Mesothelial cell of epicardium (in vitro differentiated cells): ENCODE data around the gene GPC3. TPM values are rescaled to one million over a fixed set of nuclear protein-coding genes. Genes with fewer than 3 reads are reported as not detected.

Experiments used
- DNase-seq, 2 experiments: peaks; one replicate each; pipeline ENCODE4 v3.0.0; 2021; ENCODE audit warnings: low spot score in 2 of 2; ENCODE audit not compliant: unreplicated experiment in 2 of 2
- H3K27ac Mint-ChIP-seq: 2 replicates; pipeline ENCODE4 v1.8.0; 2021; ENCODE audit warnings: mixed read lengths
- H3K27me3 Mint-ChIP-seq: 2 replicates; pipeline ENCODE4 v1.8.0; 2021; ENCODE audit warnings: low read depth, mixed read lengths
- H3K36me3 Mint-ChIP-seq: 2 replicates; pipeline ENCODE4 v1.8.0; 2021; ENCODE audit warnings: mixed read lengths
- H3K4me1 Mint-ChIP-seq: 2 replicates; pipeline ENCODE4 v1.8.0; 2021; ENCODE audit warnings: mixed read lengths
- H3K4me3 Mint-ChIP-seq: 2 replicates; pipeline ENCODE4 v1.8.0; 2021; ENCODE audit warnings: mild to moderate bottlenecking, moderate library complexity, mixed read lengths
- H3K9me3 Mint-ChIP-seq: 2 replicates; pipeline ENCODE4 v1.8.0; 2021; ENCODE audit warnings: mixed read lengths
- CTCF ChIP-seq: fragments of 200-600 bp; sonication (generic); IDR thresholded peaks from one replicate; pipeline ENCODE4 v1.5.0; 2021; ENCODE audit warnings: antibody characterized with exemption; ENCODE audit not compliant: unreplicated experiment
- total RNA-seq: library from RNA; stranded (reverse); gene quantifications from 3 replicates; pipeline ENCODE4 v1.2.1, GENCODE V29; 2021

GPC3 gene
- total RNA-seq, 1 donor from 2014 or later, result 864 TPM

DNA sequence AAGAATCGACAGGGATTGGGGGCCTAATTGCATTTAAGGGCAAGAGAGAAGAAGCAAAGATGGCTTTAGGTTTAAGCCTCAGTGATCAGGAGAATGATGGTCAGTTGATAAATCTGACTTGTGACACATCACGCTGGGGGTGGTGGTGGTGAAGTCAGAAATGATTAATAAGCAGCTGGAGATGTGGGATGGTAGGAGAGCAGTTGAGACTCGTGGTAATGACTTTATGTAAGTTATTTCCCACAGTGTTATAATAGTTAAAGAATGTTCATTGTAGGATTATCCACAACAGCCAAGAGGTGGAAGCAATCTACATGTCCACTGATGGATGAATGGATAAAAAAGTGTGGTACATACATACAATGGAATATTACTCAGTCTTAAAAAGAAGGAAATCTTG, 391.2 kb downstream of the GPC3 start:
- Mint-ChIP-seq H3K9me3 (peaks cover 7% of the 10 kb centered on the region), H3K4me1 (peaks cover 6% of the 10 kb centered on the region), H3K27ac (no peak overlapping the region), H3K27me3 (no peaks in the 10 kb centered on the region), H3K36me3 (peaks cover 59% of the 10 kb centered on the region), H3K4me3 (no peak overlapping the region)
- DNase-seq, result no peak
- TF ChIP-seq CTCF, result no peak

GRCh38 chrX:133593531-133593930, 391.9 kb downstream of the GPC3 start:
- peak overlapping the region; percentile 45 for H3K27ac Mint-ChIP-seq
- DNase-seq, result no peak
- H3K9me3 Mint-ChIP-seq, result peaks cover 7% of the 10 kb centered on the region
- H3K27me3 Mint-ChIP-seq, result no peaks in the 10 kb centered on the region
- peaks cover 62% of the 10 kb centered on the region for H3K36me3 Mint-ChIP-seq
- H3K4me3 Mint-ChIP-seq, result no peak overlapping the region
- no peak for TF ChIP-seq CTCF
- peaks cover under 1% of the 10 kb centered on the region for H3K4me1 Mint-ChIP-seq

DNA sequence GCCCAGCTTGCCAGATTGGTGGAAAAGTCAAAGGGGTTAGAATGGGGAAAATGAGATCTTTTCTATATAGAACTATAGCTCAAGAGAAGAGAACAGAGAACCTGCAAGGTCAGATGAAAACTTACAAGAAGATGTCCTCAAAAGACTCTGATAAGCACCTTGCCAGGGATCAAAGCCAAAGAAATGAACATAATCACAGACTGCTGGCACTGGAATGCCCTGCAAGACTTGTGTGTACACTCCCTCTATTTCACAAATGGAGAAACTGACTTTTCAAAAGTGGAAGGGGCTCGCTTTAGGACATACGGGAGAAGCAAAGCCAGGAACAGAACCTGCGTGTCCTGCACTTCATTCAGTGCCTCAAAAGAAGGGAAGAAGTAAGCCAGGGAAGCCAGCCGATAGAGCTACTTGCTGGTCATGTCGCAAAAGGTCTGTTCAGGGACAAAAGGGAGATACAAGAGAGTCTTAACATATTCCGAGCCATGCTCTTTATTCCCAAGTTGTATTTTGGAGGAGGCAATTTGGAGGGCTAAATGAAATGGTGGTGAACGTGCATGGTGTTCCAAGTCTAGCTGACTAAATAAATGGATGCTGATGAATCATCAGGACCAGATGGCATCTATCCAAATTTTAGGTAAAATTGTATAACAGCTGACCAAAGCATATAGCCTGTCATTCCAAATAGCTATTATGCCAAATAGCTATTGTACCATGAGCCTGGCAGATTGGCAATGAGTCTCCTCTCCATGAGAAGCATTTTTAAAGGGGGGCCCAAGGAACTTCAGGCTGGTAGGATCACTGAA, 394.5 kb downstream of the GPC3 start:
- Mint-ChIP-seq H3K9me3 (peaks cover 7% of the 10 kb centered on the region), H3K27me3 (no peaks in the 10 kb centered on the region), H3K4me3 (no peak overlapping the region), H3K4me1 (peaks cover 8% of the 10 kb centered on the region), H3K36me3 (peaks cover 49% of the 10 kb centered on the region), H3K27ac (no peak overlapping the region)
- TF ChIP-seq CTCF, result no peak
- no peak for DNase-seq

DNA sequence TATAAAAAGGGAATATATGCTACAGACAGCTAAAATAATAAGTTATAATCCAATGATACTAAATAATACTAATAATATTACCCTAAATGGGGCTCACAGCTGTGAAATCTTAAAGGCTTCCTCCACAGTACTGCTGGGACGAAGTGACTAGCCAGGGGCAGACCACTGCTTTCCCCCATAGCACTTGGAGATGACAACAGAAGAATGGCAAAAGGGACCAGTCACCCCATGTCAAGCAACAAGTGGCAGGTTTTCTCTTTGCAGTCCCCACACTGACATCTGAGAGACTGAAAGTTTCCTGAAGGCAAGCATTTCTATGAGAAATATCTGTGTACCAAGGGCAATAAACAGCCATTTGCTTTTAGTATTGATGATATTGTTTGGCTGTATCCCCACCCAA, 396.6 kb downstream of the GPC3 start:
- H3K4me1 Mint-ChIP-seq, result peaks cover 8% of the 10 kb centered on the region
- H3K4me3 Mint-ChIP-seq, result no peak overlapping the region
- no peaks in the 10 kb centered on the region for H3K9me3 Mint-ChIP-seq
- no peak for TF ChIP-seq CTCF
- H3K36me3 Mint-ChIP-seq, result peaks cover 31% of the 10 kb centered on the region
- no peak for DNase-seq
- H3K27me3 Mint-ChIP-seq, result no peaks in the 10 kb centered on the region
- H3K27ac Mint-ChIP-seq, result no peak overlapping the region

GRCh38 chrX:133587818-133588217, 397.6 kb downstream of the GPC3 start:
- TF ChIP-seq CTCF, result no peak
- Mint-ChIP-seq H3K27me3 (no peaks in the 10 kb centered on the region), H3K9me3 (no peaks in the 10 kb centered on the region), H3K4me1 (peaks cover 9% of the 10 kb centered on the region), H3K27ac (no peak overlapping the region), H3K4me3 (no peak overlapping the region), H3K36me3 (peaks cover 26% of the 10 kb centered on the region)
- DNase-seq, result no peak

DNA sequence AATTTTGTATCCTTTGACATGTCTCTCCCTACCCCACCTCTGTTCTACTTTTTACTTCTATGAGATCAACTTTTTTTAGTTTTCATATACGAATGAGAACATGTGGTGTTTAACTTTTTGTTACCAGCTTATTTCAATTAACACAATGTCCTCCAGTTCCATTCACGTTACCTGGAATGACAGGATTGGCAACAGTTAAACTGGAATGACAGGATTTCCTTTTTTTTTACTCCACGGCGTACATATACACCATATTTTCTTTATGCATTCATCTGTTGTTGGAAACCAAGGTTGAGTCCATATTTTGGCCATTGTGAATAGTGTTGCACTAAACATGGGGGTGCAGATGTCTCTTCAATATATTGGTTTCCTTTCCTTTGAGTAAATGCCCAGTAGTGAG, 398.3 kb downstream of the GPC3 start:
- H3K4me3 Mint-ChIP-seq, result no peak overlapping the region
- no peaks in the 10 kb centered on the region for H3K9me3 Mint-ChIP-seq
- H3K27me3 Mint-ChIP-seq, result no peaks in the 10 kb centered on the region
- no peak for TF ChIP-seq CTCF
- peaks cover 15% of the 10 kb centered on the region for H3K4me1 Mint-ChIP-seq
- no peak for DNase-seq
- peak overlapping the region; percentile 1 for H3K27ac Mint-ChIP-seq
- H3K36me3 Mint-ChIP-seq, result peaks cover 19% of the 10 kb centered on the region
